GM13977 (cell line): ENCODE results near the gene MIER1.

ENCODE experiments used
- DNase-seq: peaks from one replicate; pipeline ENCODE4 v3.0.0; 2012; ENCODE audit warnings: low spot score
- CTCF ChIP-seq: IDR thresholded peaks from 2 replicates; pipeline ENCODE4 v1.5.1; 2012; ENCODE audit warnings: mild to moderate bottlenecking, control low read depth; ENCODE audit not compliant: insufficient read depth; ENCODE audit errors: extremely low read depth, missing control alignments
- in situ Hi-C: fragments of 300-500 bp; cut with MboI; formaldehyde crosslinking; loops from one replicate; pipeline ENCODE4 v1.12.0; 2022; ENCODE audit warnings: low sequenced_read_pairs, low pct_unique_long_range_greater_than_20kb, mixed read lengths, inconsistent platforms; ENCODE audit not compliant: unreplicated experiment

Gene MIER1

GRCh38 chr1:66933887-66934700 lies 9.3 kb downstream of the MIER1 start:
- in situ Hi-C loops = no loop called here
- TF ChIP-seq CTCF = no peak
- no peak for DNase-seq

GRCh38 chr1:66937529-66938234 lies 12.9 kb downstream of the MIER1 start:
- DNase-seq = no peak
- in situ Hi-C loops = no loop called here
- TF ChIP-seq CTCF = no peak

GRCh38 chr1:66938613-66939012 lies 13.8 kb downstream of the MIER1 start:
- in situ Hi-C loops = no loop called here
- TF ChIP-seq CTCF = no peak
- DNase-seq = no peak

- TF ChIP-seq CTCF = no peak
- no peak for DNase-seq
- in situ Hi-C loops = no loop called here
Observed at GRCh38 chr1:66940981-66941380, 16.2 kb downstream of the MIER1 start.

DNA sequence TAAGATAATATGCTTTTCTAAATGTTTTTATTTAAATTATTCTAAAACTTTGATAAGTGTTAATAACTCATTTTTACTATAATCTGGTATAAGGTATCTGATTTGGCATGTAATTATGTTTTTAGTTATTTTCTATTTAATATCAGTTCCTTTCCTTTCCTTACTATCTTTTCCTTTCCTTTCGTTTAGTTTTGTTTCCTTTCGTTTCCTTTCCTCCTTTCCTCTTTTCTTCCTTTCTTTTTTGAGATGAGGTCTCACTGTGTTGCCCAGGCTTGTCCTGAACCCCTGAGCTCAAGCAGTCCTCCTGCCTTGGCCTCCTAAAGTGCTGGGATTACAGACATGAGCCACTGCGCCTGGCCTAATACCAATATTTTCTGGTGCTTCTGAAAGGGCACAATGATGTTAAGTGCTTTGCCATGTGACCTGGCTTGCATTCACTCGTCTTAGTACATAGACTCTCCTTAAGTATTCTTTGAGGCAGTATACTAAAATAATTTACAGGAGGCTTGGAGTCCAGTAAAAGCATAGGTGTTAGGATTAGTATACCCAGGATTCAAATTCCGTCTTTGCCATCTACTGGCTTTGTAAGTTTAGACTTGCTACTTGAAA lies 18.7 kb downstream of the MIER1 start:
- no peak for TF ChIP-seq CTCF
- in situ Hi-C loops = no loop called here

DNA sequence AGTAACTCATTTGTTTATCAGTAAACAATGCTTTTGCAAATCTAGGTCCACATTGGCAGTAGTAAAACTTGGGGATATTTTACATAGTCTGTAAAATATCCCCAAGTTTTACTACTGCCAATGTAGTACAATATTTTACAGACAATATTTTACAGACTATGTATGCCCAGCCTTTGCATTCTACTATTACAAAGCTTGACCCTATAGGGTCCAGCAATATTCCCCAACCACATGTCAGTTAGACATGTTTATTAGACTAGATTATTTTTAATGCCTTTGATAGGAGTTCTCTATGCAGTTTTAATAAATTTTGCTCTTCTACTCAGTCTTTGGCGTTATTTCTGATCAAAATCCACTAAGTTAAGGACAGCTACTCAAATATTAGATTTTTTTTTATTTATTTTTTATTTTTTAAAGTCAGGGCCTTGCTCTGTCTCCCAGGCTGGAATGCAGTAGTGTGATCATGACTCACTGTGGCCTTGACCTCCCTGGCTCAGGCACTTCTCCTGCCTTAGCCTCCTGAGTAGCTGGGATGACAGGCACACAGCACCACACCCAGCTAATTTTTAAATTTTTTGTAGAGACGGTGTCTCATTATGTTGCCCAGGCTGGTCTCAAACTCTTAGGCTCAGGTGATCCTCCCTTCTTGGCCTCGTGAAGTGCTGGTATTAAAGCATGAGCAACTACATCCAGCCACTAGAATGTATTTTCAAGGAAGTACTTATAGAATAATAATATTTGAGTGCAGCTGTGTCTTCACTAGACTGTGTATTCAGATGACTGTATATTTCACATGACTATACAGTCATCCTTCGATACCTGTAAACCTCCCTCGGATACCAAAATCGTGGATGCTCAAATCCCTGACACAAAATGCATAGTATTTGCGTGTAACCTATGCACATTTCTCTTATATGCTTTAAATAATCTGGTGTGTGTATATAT lies 19.8 kb downstream of the MIER1 start:
- no peak for TF ChIP-seq CTCF
- DNase-seq = no peak
- in situ Hi-C loops = no loop called here

More for the DNA sequence above, 18.7 kb downstream of the MIER1 start:
- no peak for DNase-seq
